KMS-11 (cell line): Measurements from ENCODE around the gene CBR1.
A peak's percentile ranks its signal among the peaks of the same experiment; 100 is the strongest.

Experiments used
- H2AFZ ChIP-seq: fragments of 200-600 bp; sonication (generic); 2 replicates; pipeline ENCODE4 v1.6.1; 2016; ENCODE audit warnings: antibody characterized with exemption, mixed run types, low read depth
- H3K27ac ChIP-seq: fragments of 200-600 bp; sonication (generic); 2 replicates; pipeline ENCODE4 v1.6.1; 2016; ENCODE audit warnings: mild to moderate bottlenecking, mixed run types
- H3K27me3 ChIP-seq: fragments of 200-600 bp; sonication (generic); 2 replicates; pipeline ENCODE4 v1.6.1; 2017; ENCODE audit warnings: mild to moderate bottlenecking, low read depth, mixed run types, moderate library complexity; ENCODE audit not compliant: insufficient read depth
- H3K36me3 ChIP-seq: fragments of 200-600 bp; sonication (generic); 2 replicates; pipeline ENCODE4 v1.6.1; 2017; ENCODE audit warnings: mild to moderate bottlenecking, mixed run types; ENCODE audit not compliant: insufficient read depth
- H3K4me1 ChIP-seq: fragments of 200-600 bp; sonication (generic); 2 replicates; pipeline ENCODE4 v1.6.1; 2016; ENCODE audit warnings: mild to moderate bottlenecking, low read depth, mixed run types; ENCODE audit not compliant: poor library complexity, severe bottlenecking
- H3K4me2 ChIP-seq: fragments of 200-600 bp; sonication (generic); 2 replicates; pipeline ENCODE4 v1.7.0; 2016; ENCODE audit warnings: mild to moderate bottlenecking, mixed run types
- H3K4me3 ChIP-seq: fragments of 200-600 bp; sonication (generic); IDR thresholded peaks from 2 replicates; pipeline ENCODE4 v1.6.1; 2017; ENCODE audit warnings: low read depth, low read length, mixed read lengths; ENCODE audit not compliant: insufficient read depth
- H3K79me2 ChIP-seq: fragments of 200-600 bp; sonication (generic); 2 replicates; pipeline ENCODE4 v1.6.1; 2016; ENCODE audit warnings: low read depth, mixed run types; ENCODE audit not compliant: insufficient read depth
- H3K9ac ChIP-seq: fragments of 200-600 bp; sonication (generic); 2 replicates; pipeline ENCODE4 v1.6.1; 2016; ENCODE audit warnings: mild to moderate bottlenecking, mixed run types
- H4K20me1 ChIP-seq: fragments of 200-600 bp; sonication (generic); 2 replicates; pipeline ENCODE4 v1.6.1; 2016; ENCODE audit warnings: mild to moderate bottlenecking, mixed run types; ENCODE audit not compliant: insufficient read depth
- TF ChIP-seq, protein P1 (sequence below): fragments of 200-600 bp; sonication (generic); conservative IDR thresholded peaks from 2 replicates; pipeline ENCODE4 v1.6.1; 2017; ENCODE audit warnings: low read depth, mild to moderate bottlenecking, antibody characterized with exemption, low read length, moderate library complexity, mixed read lengths

Gene CBR1

DNA sequence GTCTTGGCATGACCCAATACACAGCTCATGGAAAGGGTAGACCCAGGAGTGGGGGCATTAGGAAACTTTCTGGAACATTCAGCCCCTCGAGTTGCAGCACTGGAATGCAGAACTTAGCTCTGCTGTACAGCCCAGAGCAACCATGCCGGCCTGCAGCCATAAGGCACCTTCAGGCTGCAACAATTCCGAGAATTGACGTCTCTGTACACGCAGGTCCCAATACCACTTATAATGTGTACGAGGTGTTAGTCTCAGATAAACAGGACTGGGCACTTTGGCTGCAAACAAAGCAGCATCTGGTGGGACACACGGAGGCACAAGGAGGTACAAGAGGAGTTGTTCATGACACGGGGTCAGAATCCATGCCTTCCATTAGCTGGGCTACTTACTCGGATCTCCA, 7.9 kb downstream of the CBR1 start:
- no peak overlapping the region for H3K4me3 ChIP-seq
- no peak overlapping the region for H3K9ac ChIP-seq
- no peak overlapping the region for H3K27ac ChIP-seq
- TF ChIP-seq, protein P1, sequence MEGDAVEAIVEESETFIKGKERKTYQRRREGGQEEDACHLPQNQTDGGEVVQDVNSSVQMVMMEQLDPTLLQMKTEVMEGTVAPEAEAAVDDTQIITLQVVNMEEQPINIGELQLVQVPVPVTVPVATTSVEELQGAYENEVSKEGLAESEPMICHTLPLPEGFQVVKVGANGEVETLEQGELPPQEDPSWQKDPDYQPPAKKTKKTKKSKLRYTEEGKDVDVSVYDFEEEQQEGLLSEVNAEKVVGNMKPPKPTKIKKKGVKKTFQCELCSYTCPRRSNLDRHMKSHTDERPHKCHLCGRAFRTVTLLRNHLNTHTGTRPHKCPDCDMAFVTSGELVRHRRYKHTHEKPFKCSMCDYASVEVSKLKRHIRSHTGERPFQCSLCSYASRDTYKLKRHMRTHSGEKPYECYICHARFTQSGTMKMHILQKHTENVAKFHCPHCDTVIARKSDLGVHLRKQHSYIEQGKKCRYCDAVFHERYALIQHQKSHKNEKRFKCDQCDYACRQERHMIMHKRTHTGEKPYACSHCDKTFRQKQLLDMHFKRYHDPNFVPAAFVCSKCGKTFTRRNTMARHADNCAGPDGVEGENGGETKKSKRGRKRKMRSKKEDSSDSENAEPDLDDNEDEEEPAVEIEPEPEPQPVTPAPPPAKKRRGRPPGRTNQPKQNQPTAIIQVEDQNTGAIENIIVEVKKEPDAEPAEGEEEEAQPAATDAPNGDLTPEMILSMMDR: no peak
- peak overlapping the region; percentile 15; the same call in 1 of the 2 replicates for H3K4me2 ChIP-seq
- H3K4me1 ChIP-seq: peaks cover 20% of the 10 kb centered on the region
- H3K36me3 ChIP-seq: no peaks in the 10 kb centered on the region
- no peaks in the 10 kb centered on the region for H3K27me3 ChIP-seq
- no peak overlapping the region for H2AFZ ChIP-seq
- H3K79me2 ChIP-seq: no peaks in the 10 kb centered on the region
- no peaks in the 10 kb centered on the region for H4K20me1 ChIP-seq

DNA sequence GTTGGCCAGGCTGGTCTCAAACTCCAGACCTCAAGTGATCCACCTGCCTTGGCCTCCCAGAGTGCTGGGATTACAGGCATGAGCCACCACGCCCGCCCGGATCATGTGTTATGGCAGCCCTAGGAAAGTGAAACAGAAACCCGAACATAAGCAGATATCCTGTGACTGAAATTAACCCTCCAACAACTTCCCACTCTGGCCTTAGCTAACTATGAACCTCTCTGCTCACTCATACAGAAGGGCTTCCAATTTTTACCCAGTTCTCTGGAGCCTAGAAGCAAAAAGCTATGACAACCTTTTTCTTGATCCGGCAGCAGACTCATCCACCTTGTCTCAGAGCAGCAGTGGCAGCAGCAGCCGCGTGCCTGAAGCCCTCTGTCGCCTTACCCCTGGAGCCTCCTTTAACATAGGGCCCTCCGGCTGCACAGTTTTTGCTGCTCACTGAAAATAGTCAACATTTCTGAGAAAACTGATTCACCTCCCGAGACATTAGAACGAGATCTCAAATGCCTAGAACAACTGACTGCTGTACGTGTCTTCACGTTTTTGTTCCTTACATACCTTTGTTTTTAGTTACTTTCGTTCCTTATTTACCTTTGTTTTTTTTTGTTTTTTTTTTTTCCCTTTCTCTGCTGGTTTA, 9.3 kb downstream of the CBR1 start:
- H2AFZ ChIP-seq: no peak overlapping the region; the same call in 1 of the 2 replicates
- no peaks in the 10 kb centered on the region for H3K27me3 ChIP-seq
- H3K36me3 ChIP-seq: no peaks in the 10 kb centered on the region
- H3K27ac ChIP-seq: no peak overlapping the region
- no peak overlapping the region; the same call in 1 of the 2 replicates for H3K4me2 ChIP-seq
- H3K9ac ChIP-seq: no peak overlapping the region
- no peak overlapping the region for H3K4me3 ChIP-seq
- TF ChIP-seq, protein P1: no peak
- H3K4me1 ChIP-seq: peaks cover 20% of the 10 kb centered on the region
- H3K79me2 ChIP-seq: no peaks in the 10 kb centered on the region
- H4K20me1 ChIP-seq: no peaks in the 10 kb centered on the region

DNA sequence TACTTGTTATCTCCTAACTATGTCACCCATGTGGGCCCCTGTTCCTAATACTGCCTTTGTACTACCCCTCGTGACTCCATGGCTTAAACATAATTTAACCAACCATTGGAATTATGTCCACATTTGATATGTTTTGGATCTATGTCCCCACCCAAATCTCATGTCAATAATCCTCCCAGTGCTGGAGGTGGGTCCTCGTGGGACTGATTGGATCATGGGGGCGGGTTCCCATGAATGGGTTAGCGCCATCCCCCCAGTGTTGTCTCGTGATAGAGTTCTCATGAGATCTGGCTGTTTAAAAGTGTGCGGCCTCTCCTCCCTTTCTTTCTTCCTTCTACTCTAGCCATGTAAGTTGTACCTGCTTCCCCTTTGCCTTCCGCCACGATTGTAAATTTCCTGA, 9.8 kb downstream of the CBR1 start:
- peaks cover 20% of the 10 kb centered on the region for H3K4me1 ChIP-seq
- no peaks in the 10 kb centered on the region for H3K36me3 ChIP-seq
- no peaks in the 10 kb centered on the region for H3K27me3 ChIP-seq
- H3K79me2 ChIP-seq: no peaks in the 10 kb centered on the region
- no peaks in the 10 kb centered on the region for H4K20me1 ChIP-seq
- H3K27ac ChIP-seq: no peak overlapping the region
- H3K4me2 ChIP-seq: no peak overlapping the region
- H2AFZ ChIP-seq: no peak overlapping the region
- TF ChIP-seq, protein P1: no peak
- H3K4me3 ChIP-seq: no peak overlapping the region
- H3K9ac ChIP-seq: no peak overlapping the region

DNA sequence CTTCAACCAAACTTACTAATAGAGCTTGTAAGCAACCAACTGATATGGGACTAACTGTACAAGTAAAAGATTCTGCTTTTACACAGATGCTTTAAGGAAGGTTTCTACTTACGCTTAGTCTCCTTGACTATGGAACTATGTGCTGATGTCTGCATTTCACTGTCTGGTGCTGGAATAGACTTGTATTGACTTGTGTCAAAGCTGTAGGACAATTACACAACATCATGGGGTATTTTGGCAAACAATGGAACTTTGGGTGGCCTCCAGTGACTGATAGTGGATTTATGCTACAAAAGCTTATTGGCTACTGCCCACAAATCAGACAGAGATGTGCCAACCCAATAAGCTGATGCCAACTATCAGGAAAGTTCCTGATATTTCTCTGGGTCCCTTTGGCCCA, 10.6 kb downstream of the CBR1 start:
- Histone ChIP-seq H3K4me2 (no peak overlapping the region), H3K27ac (no peak overlapping the region), H2AFZ (no peak overlapping the region), H3K9ac (no peak overlapping the region), H4K20me1 (no peaks in the 10 kb centered on the region), H3K4me3 (no peak overlapping the region), H3K4me1 (peaks cover 20% of the 10 kb centered on the region), H3K79me2 (no peaks in the 10 kb centered on the region), H3K27me3 (no peaks in the 10 kb centered on the region), H3K36me3 (no peaks in the 10 kb centered on the region)
- TF ChIP-seq, protein P1: no peak
